Islet precursor cell (in vitro differentiated cells): ENCODE data around the gene CZIB.
"Not testable (repeated sequence)": the region's sequence is repeated elsewhere in the genome, so short reads cannot be mapped to it uniquely, and the experiment has no call there.

Experiments used
- DNase-seq: peaks from one replicate; pipeline ENCODE4 v3.0.0-alpha.2; 2018

Gene CZIB

DNA sequence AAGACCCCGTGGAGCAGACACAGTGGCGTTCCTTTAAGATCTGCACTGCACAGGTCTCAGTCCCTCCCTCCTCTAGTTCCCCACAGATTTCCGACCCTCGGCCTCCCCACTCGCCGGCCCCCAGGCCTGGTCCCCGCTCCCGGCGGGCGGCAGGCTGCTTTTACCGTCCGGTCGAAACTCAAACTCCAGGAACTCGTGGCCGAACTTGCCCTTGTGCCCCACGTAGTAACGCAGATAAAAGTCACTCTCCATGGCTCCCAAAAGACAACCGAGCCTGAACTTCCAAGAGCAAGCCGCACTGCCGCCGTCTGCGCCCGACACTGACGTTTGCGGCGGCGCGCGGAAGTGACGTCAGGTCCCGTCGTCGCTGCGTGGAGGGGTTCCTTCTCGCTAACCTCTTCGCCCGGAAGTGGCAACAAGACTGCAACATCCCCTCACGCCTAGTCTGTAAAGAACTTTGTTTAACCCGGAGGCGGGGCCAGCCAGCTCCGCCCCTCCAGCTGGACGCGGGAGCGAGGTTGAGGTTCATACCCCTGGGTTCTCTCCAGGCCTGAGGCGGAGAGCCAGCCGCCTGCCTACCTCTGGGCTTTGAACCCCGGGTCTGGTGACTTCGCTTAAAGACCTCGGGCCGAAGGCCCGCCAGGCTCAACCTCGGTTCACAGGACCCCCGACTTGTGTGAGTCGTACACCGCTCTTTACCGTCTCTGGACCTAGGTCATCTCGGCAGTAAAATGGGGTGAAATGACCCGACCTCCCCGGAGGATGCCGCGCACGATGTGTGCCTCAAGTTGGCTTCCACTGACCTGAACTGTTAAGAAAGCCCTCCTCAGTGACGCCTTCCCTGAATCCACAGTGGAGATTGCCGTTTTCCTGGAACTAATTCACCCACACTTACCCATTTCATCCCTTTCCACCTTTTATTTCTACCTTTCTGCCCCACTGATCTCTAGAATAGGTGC lies 18.0 kb upstream of the CZIB start, which contains the start of gene MAGOH:
Gene MAGOH (minus strand): TSS at position 322 of the 959 bp plus-strand sequence. CDS start 70 bp downstream, at position 252.
- peak; percentile 98 for DNase-seq

DNA sequence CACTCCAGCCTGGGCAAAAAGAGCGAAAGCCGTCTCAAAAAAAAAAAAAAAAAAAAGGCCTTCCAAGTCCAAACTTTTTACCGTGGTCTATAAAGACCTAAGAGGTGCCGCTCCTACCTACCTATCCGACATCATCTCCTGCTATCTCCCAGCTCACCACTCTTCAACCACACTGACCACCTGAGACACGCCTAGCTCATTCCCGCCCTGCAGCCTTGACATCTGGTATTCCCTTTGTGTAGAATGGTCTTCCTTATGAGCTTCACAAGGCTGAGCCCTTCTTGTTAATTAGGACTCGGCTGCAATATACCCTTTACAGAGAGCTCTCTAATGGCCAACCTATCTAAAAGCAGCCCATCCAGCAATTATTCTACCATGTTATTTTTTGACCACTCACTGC lies 17.2 kb upstream of the CZIB start:
- DNase-seq: no peak

DNA sequence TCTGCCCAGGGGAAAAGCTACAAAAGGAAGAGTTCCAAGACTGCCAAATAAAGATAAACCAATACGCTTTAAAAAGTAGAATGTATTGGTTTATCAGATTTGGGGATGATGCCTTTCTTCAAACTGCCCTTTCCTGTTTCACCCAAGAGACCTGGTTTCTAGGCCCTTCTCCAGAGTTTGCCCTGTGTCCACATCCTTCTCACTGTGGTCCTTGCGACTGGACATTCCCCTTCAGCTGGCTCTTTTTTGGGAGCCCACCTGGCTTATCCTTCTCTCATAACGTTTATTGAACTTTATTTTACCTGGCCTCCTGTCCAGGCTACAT lies 490 bp upstream of the CZIB start:
- no peak for DNase-seq

DNA sequence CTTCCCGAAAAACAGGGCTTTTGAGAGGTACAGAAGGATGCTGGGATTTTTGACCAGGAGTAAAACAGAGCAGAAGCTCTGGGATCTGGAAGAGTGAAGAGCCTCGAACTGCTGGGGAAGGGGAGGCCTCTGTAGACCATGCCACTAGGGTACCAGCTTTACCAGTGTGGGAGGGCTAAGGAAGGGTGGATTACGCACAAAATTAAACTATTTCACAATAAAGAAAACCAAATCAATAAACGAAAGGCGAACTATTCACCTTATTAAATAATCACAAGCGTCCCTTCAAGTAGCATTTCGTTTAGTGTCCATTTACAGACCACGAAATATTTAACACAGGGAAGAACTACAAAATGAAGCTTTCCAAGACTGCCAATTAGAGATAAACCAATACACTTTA lies 723 bp downstream of the CZIB start:
- DNase-seq: no peak

DNA sequence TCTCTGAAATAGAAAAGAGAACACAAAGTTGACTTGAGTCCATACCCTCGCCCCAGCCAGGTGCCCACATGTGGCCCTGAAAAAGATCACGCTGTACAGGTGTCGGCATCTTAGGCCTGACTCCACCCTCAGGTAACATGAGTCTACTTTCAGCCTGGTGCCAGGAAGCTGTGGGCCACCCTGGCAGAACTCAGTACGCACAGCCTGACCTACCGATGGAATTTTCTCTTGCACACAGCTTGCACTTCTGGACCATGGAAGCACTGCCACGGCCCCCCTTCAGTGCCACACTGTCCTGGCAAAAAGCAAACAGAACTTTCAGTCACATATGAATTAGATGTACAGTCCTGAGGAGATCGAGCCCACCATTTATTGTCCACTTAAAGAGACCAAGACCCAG lies 2.2 kb downstream of the CZIB start:
- no peak for DNase-seq

DNA sequence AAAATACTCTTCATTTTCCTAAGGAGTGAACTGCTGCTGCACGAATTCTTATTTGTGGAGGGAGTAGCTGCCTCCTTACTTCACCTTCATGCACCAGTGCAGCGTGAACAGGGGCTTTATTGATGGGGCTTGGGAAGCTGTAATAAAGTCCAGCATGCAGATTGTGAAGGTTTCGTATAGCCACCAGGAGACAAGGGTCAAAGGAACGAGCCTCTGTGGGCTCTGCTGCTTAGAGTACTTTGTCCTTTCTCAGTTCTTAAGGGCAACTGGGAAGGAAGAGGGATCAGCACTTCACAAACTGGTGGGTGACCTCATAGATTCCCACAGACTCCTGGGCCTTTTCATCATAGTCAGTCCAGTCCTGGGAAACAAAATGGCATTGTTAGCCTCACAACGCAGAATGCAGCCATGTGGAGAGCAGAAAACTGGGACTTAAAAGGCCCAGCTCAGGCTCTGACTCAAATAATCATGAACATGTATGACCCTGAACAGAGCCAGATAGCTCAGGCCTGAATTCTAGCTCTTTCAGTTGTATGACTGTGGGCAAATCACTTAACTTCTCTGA lies 6.0 kb downstream of the CZIB start:
- DNase-seq: no peak

DNA sequence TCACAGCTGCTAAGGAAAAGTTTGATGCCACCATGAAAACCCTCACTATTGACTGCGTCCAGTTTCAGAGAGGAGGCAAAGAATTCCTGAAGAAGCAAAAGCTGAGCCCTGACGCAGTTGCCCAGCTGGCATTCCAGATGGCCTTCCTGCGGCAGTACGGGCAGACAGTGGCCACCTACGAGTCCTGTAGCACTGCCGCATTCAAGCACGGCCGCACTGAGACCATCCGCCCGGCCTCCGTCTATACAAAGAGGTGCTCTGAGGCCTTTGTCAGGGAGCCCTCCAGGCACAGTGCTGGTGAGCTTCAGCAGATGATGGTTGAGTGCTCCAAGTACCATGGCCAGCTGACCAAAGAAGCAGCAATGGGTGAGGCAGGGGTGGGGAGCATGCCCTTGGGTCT lies 9.5 kb downstream of the CZIB start:
- DNase-seq: no peak

DNA sequence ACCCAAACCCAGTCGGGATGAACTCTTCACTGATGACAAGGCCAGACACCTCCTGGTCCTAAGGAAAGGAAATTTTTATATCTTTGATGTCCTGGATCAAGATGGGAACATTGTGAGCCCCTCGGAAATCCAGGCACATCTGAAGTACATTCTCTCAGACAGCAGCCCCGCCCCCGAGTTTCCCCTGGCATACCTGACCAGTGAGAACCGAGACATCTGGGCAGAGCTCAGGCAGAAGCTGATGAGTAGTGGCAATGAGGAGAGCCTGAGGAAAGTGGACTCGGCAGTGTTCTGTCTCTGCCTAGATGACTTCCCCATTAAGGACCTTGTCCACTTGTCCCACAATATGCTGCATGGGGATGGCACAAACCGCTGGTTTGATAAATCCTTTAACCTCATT lies 10.1 kb downstream of the CZIB start:
- DNase-seq: no peak

DNA sequence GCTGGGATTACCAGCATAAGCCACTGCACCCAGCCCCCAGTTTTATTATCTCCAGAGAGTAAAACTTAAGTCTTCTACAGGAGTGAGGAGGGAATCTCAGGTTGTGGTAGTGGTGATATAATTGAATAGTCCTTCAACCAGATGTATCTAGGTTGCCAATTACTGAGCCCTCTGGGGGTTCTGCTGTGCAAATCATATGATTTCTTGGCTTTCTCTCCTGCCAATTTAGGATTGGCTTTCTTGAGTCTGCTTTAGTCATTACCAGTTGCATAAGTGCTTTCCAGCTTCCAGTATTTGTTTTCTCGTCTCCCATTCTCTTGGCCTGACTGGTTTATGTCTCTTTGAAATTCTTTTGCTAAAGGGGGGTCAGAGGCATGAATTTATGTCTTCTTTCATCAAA lies 12.7 kb downstream of the CZIB start:
- no peak for DNase-seq

DNA sequence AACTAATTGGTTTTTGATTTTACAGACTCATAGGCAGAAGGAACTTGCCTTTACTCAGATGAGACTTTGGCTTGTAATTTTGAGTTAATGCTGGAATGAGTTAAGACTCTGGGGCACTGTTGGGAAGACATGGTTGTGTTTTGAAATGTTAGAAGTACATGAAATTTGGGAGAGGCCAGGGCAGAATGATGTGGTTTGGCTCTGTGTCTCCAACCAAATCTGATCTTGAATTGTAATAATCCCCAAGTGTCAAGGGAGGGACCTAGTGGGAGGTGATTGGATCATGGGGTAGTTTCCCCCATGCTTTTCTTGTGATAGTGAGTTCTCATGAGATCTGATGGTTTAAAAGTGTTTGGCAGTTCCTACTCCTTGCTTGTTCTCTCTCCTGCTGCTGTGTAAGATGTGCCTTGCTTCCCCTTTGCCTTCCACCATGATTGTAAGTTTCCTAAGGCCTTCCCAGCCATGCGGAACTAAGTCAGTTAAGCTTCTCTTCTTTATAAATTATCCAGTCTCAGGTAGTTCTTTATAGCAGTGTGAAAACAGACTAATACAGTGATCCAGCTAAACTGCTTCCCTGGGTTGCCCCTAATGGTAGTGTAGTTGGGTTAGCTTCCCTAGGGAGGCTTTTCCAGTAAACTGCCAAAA lies 13.6 kb downstream of the CZIB start:
- DNase-seq: no peak

DNA sequence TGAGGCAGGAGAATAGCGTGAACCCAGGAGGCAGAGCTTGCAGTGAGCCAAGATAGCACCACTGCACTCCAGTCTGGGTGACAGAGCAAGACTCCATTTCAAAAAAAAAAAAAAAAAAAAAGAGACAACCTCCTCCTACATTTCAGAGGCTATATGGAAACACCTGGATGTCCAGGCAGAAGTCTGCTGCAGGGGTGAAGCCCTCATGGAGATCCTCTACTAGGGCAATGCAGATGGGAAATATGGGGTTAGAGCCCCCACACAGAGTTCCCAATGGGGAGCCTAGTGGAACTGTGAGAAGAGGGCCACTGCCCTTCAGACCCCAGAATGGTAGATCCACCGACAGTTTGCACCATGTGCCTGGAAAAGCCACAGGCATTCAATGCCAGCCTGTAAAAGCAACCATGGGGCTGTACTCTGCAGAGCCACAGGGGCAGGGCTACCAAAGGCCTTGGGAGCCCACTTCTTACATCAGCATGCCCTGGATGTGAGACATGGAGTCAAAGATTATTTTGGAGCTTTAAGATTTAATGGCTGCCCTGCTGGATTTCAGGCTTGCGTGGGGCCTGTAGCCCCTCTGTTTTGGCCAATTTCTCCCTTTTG lies 14.2 kb downstream of the CZIB start:
- not testable (repeated sequence) for DNase-seq

DNA sequence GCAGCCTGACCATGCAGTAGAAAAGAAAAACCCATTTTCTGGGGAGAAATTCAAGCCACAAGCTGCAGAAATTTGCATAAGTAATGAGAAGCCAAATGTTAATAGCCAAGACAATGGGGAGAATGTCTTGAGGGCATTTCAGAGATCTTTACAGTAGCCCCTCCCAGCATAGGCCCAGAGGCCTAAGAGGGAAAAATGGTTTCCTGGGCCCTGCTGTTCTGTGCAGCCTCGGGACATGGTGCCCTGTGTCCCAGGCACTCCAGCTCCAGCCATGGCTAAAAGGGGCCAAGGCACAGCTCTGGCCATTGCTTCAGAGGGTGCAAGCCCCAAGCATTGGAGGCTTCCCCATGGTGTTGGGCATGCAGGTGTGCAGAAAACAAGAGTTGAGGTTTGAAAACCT lies 14.9 kb downstream of the CZIB start:
- not testable (repeated sequence) for DNase-seq

DNA sequence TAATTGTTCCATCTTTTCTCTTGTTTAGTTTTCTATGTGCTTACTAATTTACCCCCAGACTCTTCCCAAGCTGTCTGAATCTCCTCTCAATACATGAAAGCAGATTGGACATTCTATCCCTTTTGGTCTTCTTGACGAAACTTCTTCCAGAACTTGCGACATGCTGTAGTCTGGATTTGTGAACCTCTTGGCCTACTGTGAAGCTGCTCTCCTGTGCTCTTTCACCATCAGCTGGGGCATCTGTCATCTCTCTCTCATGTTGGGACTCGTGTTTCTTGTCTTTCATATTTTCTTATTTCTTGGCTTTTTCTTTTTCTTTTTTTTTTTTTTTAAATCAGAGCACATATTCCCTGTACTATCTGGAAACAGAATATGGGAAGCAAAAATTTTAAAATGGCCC lies 17.0 kb downstream of the CZIB start:
- DNase-seq: no peak

DNA sequence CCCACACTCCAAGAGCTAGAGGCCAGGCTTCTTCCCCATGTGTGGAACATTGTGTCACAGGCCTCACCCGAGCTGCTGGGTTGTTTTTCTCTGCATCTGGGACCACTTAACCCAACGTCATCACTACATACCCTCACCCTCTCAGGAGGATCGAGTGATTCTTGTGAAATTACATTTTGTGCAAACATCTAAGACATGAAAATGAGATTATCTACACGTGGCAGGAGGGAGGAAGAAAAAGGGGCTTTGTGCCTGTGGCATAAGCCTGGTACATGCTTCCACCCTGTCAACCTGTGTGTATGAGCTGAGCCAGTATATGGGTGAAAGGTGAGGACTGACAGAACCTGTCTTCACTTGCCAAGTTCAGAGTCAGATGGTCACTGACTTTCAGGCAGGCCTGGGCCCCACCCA lies 22.2 kb downstream of the CZIB start:
- no peak for DNase-seq

DNA sequence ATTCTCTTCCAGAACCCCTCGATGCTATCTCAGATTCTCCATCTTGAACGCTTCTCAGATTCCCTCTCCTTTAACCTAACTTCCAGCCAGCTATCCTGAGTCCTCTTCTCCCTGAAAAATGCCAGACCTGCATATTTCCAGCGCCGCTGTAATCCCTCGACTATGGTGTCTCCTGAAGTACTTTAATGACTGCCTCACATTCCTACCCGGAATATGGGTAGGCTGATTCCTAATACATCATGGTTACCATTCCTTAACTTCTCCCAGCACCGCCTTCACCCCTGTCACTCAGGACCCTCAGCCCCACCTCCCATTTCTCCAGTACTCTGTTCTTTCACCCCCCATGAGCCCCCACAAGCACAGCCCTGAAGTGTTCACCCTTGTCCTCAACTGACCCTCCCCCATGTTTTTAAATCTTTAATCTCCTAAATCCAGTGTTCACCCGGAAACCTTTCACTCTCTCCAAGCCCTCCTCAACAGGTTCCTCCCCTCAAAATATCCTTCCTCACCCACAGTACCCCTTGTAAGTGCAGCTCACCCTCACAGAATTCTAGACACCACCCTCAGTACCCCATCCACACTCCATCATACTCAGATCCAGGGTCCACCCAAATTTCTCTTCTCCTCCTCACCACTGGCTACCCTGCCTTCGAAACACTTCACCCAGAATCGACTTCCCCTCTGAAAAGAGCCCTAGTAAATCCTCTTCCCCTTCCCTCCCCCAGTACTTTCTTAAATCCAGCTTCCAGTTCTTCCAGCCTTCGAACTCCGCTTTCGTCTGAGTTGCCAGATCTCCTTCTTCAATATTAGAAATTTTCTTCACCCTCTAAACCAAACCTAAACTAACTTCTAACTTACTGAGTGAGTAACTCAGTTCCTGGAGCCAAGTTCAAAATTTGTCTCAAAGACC lies 22.9 kb downstream of the CZIB start:
- no peak for DNase-seq

DNA sequence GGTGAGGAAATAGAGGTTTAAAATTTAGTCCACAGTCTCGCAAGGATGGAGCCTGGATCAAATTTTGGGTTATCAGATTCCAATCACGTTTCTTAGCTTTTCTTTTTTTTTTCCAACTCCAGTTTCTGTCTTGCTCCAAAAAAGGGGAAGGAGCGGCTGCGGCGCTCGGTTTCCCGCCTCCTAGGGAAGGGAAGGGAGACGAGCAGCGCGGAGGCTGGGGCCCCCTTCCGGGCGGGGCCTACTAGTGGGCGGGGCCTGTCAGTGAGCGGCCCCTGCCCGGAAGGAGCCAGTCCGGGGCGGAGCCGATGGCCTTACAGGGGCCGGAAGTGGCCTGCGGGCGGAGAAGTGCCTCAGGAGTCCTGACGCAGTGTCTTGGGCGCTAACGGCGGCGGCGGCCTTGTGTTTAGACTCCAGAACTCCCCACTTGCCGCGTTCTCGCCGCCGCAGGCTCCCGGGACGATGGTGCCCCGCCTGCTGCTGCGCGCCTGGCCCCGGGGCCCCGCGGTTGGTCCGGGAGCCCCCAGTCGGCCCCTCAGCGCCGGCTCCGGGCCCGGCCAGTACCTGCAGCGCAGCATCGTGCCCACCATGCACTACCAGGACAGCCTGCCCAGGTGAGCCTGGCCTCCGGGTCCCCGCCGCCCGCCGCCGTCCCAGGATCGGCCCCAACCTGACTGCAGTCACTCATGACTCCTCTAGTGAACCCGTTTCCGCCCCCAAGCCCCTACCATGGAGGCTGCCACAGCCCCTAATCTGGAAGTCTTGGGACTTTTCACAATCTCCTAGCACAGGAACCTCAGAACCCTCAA lies 23.7 kb downstream of the CZIB start, which contains the start of gene CPT2:
Gene CPT2 (plus strand): TSS at position 340 of the 806 bp plus-strand sequence. CDS start 120 bp downstream, at position 460.
- DNase-seq: peak; percentile 96

DNA sequence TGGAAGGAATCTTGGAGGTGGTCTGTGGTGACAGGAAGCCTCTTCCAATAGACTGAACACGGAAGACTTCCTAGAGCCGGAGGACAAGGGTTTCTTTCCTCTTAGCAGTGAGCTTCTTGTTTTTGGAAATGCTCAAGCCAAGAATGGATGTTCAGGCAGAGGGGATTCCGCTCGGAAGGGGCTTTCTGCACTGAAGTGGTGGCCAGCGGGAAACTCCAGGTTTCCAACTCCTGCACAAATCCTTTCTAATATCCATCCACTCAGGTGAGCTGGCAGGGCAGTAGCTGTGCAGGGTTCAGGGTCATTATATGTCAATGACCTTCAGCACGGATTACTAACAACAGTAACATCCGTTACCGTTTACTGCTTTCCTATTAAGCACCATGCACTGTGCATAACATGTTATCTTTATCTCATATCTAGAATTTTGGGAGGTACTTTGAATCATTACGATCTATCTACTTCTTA lies 24.4 kb downstream of the CZIB start:
- no peak for DNase-seq

DNA sequence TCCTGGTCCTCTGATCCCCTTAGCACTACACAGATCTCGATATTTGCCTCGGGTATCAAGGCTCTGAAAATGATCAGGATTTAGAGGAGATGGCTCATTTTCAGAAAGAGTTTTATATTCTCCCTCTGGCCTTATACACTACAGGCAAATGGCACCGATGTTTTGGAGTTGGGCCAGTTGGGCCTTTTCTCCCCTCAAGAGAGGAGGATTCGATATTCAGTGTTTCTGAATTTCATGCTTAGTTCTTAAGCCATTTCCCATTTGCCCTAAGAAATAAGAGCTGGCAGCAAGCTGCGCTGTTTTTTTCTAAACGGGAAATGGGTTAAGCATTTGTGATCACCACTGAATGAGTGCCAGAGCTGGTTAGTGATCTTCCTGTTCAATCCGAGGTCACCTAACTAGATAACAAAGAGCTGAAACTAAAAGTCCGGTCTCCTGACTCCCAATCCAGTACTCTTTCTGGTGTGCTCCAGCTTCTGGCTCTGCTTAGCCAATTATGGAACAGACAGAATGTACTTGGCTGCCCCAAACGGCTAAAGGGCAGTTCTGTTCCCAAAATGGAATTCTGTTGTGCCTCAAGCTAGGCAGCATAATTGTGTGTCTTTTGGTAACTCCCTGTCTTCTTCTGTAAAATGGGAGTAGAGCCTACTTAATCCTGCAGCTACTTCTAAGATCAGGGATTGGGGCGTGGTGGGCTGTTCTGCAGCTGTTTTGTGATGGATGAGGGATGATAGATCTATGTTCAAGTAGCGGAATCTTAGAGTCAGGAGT lies 25.0 kb downstream of the CZIB start:
- DNase-seq: no peak

DNA sequence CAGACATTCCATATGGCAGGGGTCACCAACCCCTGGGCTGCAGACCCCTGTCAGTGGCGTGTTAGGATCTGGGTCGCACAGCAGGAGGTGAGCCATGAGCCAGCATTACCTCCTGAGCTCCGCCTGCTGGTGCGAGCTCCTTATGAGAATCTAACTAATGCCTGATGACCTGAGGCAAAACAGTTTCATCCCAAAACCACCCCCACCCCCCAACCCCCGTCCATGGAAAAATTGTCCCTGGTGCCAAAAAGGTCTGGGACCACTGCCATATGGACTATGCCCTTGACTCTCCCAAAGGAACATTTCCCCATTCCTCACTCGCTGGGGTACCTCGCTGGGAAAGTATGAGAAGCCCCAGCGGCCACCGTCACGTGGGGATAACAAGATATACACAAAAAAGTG lies 30.2 kb downstream of the CZIB start:
- DNase-seq: no peak

DNA sequence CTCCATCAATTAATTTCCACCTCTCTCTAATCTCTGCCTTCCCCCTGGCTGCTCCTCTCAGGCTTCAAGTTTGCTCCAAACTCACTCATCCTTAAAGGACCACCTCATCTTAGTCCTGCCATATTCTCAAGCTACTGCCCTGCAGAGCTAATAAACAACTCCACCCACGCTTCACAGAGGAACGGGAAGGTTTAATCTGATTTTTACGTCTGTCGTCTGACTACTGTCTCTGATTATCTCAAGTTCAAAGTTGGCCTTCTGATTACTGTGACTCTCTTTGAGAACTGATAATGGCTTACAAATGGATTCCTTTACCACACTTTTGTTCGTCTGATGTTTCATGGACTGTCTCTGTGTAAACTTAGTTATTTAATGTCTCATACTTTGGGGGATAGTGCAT lies 31.4 kb downstream of the CZIB start:
- DNase-seq: no peak

DNA sequence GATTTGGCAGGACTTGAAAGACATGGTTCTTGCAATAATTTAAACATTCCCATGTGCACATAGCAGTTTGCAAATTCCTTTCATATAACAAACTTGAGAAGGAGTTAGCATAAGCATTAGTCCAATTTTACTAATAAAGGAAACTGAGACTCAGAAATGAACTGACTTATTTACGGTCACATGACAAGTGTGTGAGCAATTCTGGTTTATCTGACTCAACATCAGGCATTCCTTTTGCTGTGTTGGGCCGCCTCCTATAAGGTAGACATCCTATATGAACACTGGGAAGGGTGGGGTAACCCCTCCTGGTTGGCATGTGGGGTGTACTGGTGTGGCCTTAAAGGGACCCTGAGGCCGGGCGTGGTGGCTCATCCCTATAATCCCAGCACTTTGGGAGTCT lies 32.3 kb downstream of the CZIB start:
- no peak for DNase-seq
